Measurements from ENCODE around the gene PLN.

Gene PLN

DNA sequence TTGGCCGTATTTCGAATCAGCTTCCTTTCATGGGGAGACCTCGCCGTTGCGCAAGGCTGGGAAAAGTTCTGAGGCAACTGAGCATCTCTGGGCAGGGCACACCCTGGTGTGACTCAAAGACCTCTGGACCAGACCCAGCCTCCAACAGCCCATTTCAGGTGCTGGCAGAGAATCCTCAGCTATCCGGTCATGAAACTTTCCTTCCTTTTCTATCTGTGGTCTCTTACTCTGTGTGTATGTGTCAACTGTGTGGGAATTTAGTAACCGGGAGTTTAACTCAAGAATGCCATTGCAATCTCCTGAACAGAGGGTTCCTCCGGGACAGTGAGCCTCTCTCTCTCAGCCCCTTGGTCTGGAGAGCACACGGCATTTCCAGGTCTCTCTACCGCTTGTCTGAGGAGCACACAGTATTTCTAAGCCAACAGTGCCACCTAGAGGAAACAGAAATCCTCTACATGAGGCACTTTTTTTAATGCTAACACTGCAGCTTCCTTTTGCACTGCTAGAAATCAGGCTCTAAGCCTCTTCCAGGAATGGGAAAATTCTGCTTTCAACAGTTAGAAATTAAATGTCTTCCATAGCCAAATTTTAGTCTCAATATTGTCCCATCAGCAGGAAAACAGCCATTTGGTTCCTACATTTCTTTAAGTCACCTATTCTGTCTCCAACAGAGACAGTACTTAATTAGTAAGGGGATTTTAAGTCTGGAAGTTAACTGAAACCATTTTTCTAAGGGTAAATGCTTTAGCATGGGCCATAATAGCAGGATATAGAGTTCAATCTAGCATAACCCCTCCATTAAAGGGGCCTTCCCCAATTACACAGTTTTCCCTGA, 32.7 kb downstream of the PLN start:
- no peak for DNase-seq

DNA sequence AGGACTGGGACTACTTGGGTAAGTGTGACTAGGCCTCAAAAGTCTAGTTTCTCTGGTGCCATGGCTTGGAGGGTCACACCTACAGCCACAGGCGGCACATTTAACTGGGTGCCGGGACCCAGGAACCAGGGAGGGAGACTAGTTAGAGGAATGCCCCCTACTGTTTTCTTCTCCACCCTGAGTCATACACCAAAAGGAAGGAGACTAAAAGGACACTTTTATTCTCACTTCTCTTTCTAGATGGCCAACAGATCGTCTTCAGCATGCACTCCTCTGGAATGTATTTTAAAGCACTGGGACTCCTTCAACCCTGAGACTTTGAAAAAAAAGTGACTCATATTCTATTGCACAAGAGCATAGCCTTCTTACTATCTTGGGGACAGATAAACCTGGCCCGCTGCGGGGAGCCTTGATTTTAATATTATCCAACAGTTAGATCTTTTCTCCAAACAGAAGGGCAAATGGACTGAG, 33.4 kb downstream of the PLN start:
- DNase-seq, result no peak

DNA sequence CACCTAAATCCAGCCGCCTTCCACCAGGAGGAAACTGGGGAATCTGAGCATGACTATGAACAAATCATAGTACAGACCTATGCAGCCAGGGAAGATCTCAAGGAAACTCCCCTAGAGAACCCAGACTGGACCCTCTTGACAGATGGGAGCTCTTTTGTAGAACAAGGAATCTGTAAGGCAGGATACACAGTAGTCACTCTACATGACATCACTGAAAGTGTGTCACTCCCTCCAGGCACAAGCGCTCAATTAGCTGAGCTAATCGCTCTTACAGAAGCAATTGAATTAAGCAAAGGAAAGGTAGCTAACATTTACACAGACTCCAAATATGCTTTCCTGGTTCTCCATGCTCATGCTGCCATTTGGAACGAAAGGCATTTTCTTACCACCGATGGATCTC, 36.8 kb downstream of the PLN start:
- no peak for DNase-seq

- no peak for DNase-seq
These were observed 38.8 kb downstream of the PLN start for GRCh38 chr6:118586746-118587485.

- no peak for DNase-seq
These were observed 40.5 kb downstream of the PLN start for GRCh38 chr6:118588626-118589025.

DNA sequence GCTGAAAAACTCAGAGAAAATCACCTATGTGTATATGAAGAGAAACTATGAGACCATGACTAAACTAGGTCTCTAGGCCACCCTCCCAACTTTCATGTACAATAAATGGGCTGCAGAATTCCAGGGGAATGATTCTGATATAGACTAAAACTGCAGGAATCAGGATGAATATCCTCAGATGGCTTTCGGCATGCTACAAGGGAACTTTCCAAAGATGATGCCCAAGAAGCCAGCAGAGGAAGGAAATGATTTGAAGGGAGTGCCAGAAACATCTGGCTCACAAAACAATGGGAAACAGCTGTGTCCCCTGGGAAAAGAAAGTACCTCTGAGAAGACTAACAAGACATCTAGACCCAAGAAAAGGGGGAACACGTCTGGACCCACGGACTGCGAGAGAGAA, 41.1 kb downstream of the PLN start:
- DNase-seq, result no peak

- DNase-seq, result no peak
These were observed 41.7 kb downstream of the PLN start for GRCh38 chr6:118589649-118590365.

DNA sequence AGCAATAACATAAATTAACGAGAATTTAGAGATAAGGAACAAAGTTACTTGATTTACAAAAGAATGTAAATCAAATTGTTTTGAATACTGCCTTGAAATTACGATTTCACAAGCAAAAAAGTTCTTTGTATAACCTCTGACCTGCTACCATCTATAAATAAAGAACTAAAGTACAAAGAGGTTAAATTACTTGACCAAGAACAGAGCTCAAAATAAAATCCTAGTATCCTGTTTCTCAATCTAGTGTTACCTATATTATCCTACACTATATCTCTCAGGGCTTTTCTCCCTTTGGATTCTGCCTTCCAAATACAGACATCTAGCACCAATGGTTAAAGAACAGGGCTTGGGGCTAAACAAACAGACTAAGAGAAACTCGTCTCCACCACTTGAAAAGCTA, 43.8 kb downstream of the PLN start:
- no peak for DNase-seq

DNA sequence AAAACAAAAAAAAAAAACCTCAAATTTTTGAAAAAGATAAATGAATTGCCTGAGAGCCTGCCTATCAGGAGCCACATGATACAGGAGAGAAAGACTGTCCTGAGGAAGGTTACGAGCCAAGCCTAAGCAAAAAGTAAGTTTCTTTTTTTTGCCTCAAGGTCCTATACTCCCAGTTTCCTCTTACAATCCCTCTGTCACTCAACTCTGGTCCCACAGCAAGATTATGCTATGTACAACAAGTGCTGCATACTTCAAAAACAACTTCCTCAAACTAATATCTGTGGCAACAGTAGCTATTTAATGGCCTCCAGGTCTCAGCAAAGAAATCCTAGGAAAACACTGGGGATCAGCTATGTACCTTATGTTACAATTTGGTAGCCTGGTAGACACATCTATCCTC, 46.8 kb downstream of the PLN start:
- DNase-seq, result no peak

- DNase-seq, result no peak
These were observed 48.8 kb downstream of the PLN start for GRCh38 chr6:118596774-118597320.

DNA sequence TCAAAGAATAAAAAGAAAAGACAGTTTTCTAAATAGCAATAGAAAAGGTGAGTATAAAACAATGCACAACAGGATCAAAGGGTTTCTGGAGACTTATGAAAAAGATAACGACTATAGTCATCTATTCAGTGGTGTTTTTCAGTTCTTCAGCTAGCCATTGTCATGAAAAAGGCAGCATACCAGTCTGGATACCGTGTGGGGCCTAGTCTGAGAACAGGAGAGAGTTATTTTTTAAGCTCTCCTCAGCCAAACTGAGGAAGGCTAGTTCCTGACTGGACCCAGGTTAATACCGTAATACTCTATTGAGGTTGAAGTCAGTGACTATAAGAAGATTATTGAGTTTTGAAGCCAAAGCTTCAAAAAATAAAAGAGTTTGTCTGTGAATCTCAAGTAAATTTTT, 49.5 kb downstream of the PLN start:
- no peak for DNase-seq

DNA sequence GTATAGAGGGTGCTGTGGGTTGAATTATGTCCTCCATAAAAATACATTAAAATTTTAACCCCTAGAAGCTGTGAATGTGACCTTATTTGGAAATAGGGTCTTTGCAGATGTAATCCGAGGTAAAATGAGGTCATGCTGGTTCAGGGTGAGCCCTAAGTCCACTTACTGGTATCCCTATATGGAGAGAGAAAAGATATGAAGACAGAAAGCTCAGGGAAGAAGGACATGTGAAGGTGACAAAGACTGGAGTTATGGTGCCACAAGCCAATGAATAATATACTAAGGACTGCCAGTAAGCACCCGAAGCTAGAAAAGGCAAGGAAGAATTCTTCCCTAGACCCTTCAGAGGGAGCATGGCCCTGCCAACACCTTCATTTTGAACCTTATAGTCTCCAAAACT, 50.2 kb downstream of the PLN start:
- DNase-seq, result no peak

DNA sequence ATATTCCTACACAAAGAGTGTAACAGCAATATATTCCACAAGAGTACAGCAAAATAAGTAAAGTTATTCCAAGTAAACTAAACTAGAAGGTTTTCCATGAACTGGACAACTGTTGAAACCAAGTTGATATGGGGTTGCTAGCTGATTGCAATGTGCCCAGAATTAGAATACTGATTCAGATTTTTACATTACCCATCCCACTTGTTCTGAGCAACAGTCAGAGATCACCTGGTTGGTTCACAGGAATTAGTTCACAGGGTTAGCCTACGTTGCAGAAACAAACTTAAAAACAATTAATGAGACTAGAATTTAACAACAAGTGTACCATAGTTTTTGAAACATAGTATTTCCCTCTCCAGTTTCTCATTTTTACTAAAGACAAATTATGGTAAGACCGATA, 54.2 kb downstream of the PLN start:
- no peak for DNase-seq

DNA sequence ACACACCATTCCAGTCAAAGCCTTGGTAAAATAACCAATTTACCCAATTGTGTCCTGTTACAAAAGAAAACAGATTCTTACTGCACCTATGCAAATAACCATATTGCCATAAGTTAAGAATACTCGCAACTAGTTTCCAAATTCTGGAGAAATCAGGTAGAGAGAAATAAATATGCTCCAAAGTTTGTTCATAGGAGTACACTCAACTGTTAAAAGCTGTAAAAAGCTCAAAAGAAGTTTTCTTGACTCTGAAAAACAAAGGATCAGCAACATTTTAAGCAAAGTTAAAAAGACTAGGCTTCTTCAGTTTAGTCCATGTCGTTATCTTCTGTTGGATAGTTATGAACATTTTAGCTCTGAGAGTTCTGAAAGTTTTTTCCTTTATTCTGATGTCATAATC, 55.3 kb downstream of the PLN start:
- no peak for DNase-seq

DNA sequence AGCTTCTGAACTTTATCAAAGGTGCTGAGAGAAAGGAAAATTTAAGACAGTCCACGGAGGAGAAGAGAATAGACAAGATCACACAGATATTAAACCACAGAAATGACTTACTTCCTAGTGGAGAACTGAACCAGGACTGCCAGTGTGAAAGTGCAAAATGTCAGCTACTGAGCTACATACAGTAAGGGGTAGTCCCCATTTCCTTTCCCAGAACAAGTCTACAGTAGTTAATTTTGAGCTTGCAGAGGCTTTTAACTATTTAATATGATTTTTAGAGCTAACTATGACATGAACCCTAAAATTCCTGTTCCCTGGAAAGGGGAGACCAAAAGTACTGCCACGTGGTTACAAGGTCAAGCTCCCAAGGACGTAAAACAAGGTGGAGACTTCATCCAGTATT, 58.2 kb downstream of the PLN start:
- no peak for DNase-seq

GRCh38 chr6:118606858-118607257, 58.8 kb downstream of the PLN start:
- no peak for DNase-seq

All from activated CD4-positive, alpha-beta T cell treated with anti-CD3 and anti-CD28 coated beads for 48 hours (primary cell).